HG03521 (cell line): ENCODE data around the gene POP7.

Source experiments
- ATAC-seq: cut with Tn5 transposase; IDR thresholded peaks from one replicate; pipeline ENCODE4 v1.9.1; 2021; ENCODE audit warnings: mild to moderate bottlenecking, moderate library complexity; ENCODE audit not compliant: unreplicated experiment

POP7 gene

GRCh38 chr7:100679129-100679926 lies 26.6 kb upstream of the POP7 start:
- ATAC-seq, result no peak

- ATAC-seq, result no peak
These were observed 25.9 kb upstream of the POP7 start for GRCh38 chr7:100679927-100680575.

GRCh38 chr7:100680576-100681271 lies 25.2 kb upstream of the POP7 start:
- ATAC-seq, result no peak

GRCh38 chr7:100681491-100682227 lies 24.3 kb upstream of the POP7 start:
- no peak for ATAC-seq

- no peak for ATAC-seq
These were observed 23.6 kb upstream of the POP7 start for GRCh38 chr7:100682228-100682741.

- no peak for ATAC-seq
These were observed 22.8 kb upstream of the POP7 start for GRCh38 chr7:100682991-100683658.

- ATAC-seq, result no peak
These were observed 22.0 kb upstream of the POP7 start for GRCh38 chr7:100683659-100684533.

- ATAC-seq, result no peak
These were observed 21.3 kb upstream of the POP7 start for GRCh38 chr7:100684534-100685042.

GRCh38 chr7:100685049-100685605 lies 20.8 kb upstream of the POP7 start:
- no peak for ATAC-seq

- ATAC-seq, result no peak
These were observed 20.2 kb upstream of the POP7 start for GRCh38 chr7:100685631-100686145.

GRCh38 chr7:100686201-100686821 lies 19.6 kb upstream of the POP7 start:
- no peak for ATAC-seq

GRCh38 chr7:100686822-100687211 lies 19.1 kb upstream of the POP7 start:
- ATAC-seq, result no peak

- ATAC-seq, result no peak
These were observed 18.7 kb upstream of the POP7 start for GRCh38 chr7:100687261-100687660.

GRCh38 chr7:100687751-100688300 lies 18.1 kb upstream of the POP7 start:
- ATAC-seq, result no peak

GRCh38 chr7:100688326-100688860 lies 17.5 kb upstream of the POP7 start:
- no peak for ATAC-seq

GRCh38 chr7:100689230-100690135 lies 16.4 kb upstream of the POP7 start:
- no peak for ATAC-seq
